ES-I3 (cell line): ENCODE results near the gene RELCH.

ENCODE experiments used
- H3K36me3 ChIP-seq: 2 replicates; pipeline ENCODE4 v1.6.1; 2013; ENCODE audit warnings: mild to moderate bottlenecking, low read length, control low read depth, moderate library complexity; ENCODE audit not compliant: insufficient read depth
- H3K4me1 ChIP-seq: 2 replicates; pipeline ENCODE4 v1.6.1; 2013; ENCODE audit warnings: mild to moderate bottlenecking, control low read depth, low read length; ENCODE audit not compliant: insufficient read depth
- H3K9ac ChIP-seq: 2 replicates; pipeline ENCODE4 v1.6.1; 2013; ENCODE audit warnings: low read depth, mild to moderate bottlenecking, low read length, moderate library complexity
- H3K9me3 ChIP-seq: 2 replicates; pipeline ENCODE4 v1.6.1; 2013; ENCODE audit warnings: mild to moderate bottlenecking, low read length, moderate library complexity; ENCODE audit not compliant: control insufficient read depth, insufficient read depth

RELCH gene

GRCh38 chr18:62172298-62172697, 14.8 kb upstream of the RELCH start:
- Histone ChIP-seq H3K9me3 (no peaks in the 10 kb centered on the region), H3K36me3 (no peaks in the 10 kb centered on the region), H3K9ac (no peak overlapping the region), H3K4me1 (no peaks in the 10 kb centered on the region)

DNA sequence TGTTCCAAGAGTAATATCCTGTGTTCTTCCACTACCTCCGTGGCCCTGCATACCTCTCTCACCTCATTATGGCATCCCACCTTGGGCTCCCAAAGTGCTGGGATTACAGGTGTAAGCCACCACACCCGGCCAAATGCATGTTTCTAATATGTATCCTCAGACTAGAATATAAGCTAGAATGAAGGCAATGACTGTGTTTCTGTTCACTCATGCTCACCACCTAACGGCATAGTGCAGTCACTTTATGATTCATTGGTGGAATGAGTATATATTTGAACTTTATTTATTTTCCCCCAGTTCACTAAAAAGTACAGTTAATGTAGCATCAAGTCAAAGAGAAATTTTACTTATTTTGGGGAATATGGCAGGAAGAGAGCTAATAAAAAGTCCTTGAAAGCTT, 11.5 kb upstream of the RELCH start:
- Histone ChIP-seq H3K9me3 (no peaks in the 10 kb centered on the region), H3K9ac (no peak overlapping the region), H3K4me1 (no peaks in the 10 kb centered on the region), H3K36me3 (no peaks in the 10 kb centered on the region)

DNA sequence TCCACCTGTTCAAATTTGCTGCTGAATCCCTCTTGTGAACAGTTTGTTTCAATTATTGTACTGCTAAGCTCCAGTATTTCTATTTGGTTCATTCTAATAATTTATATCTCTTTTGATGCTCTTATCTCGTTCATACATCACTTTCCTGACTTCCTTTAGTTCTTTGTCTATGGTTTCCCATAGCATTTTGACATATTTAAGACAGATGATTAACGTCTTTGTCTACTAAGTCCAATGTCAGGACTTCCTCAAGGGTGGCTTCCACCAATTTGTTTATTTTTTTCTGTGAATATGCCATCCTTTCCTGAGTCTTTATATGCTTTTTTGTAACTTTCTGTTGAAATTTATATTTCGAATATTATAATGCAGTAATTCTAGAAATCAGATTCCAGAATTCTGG, 9.8 kb upstream of the RELCH start:
- no peak overlapping the region for H3K9ac ChIP-seq
- no peaks in the 10 kb centered on the region for H3K9me3 ChIP-seq
- H3K4me1 ChIP-seq: no peaks in the 10 kb centered on the region
- H3K36me3 ChIP-seq: no peaks in the 10 kb centered on the region

GRCh38 chr18:62179213-62179612, 7.8 kb upstream of the RELCH start:
- Histone ChIP-seq H3K9ac (no peak overlapping the region), H3K36me3 (no peaks in the 10 kb centered on the region), H3K4me1 (no peaks in the 10 kb centered on the region), H3K9me3 (no peaks in the 10 kb centered on the region)

- Histone ChIP-seq H3K9ac (no peak overlapping the region), H3K4me1 (no peaks in the 10 kb centered on the region), H3K9me3 (no peaks in the 10 kb centered on the region), H3K36me3 (no peaks in the 10 kb centered on the region)
Measured at GRCh38 chr18:62182220-62182619, 4.8 kb upstream of the RELCH start.

GRCh38 chr18:62183578-62184195, 3.4 kb upstream of the RELCH start:
- Histone ChIP-seq H3K9me3 (no peaks in the 10 kb centered on the region), H3K4me1 (no peaks in the 10 kb centered on the region), H3K36me3 (no peaks in the 10 kb centered on the region), H3K9ac (no peak overlapping the region)

GRCh38 chr18:62186499-62186773, 619 bp upstream of the RELCH start:
- H3K9me3 ChIP-seq: no peaks in the 10 kb centered on the region
- H3K36me3 ChIP-seq: no peaks in the 10 kb centered on the region
- H3K9ac ChIP-seq: peak overlapping the region; percentile 84
- H3K4me1 ChIP-seq: no peaks in the 10 kb centered on the region

DNA sequence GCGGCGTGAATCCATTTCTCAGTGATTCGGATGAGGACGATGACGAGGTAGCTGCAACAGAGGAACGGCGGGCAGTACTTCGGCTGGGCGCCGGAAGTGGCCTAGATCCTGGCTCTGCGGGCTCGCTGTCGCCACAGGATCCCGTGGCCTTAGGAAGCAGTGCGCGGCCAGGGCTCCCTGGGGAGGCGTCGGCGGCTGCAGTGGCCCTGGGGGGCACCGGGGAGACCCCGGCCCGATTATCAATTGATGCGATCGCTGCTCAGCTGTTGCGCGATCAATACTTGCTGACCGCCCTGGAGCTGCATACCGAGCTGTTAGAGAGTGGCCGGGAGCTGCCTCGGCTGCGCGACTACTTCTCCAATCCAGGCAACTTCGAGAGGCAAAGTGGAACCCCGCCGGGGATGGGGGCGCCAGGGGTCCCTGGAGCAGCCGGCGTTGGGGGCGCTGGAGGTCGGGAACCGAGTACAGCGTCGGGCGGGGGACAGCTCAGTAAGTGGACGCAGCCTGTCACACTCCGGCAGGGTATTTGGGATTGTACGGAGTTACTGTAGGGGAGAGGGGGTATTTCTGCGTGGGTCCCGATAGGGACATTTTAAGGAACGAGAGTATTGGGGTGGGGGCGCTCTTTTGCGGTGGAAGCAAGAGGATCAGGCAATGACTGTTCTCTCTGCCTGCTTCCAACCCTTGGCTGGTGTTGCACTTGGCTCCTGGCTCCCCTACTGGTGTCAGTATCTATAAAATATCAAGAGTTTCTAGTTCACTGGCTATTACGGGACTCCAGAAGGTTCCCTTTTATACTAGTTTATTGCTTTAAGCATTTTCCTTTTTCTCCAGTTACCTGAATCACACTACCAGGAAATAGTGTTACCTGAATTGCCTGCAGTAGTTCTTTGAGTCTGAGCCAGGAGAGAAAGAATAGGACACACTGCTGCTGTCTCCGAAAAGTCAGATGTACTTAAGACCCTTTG, 772 bp downstream of the RELCH start:
- Histone ChIP-seq H3K9ac (peak overlapping the region; percentile 86), H3K9me3 (no peaks in the 10 kb centered on the region), H3K4me1 (no peaks in the 10 kb centered on the region), H3K36me3 (no peaks in the 10 kb centered on the region)

DNA sequence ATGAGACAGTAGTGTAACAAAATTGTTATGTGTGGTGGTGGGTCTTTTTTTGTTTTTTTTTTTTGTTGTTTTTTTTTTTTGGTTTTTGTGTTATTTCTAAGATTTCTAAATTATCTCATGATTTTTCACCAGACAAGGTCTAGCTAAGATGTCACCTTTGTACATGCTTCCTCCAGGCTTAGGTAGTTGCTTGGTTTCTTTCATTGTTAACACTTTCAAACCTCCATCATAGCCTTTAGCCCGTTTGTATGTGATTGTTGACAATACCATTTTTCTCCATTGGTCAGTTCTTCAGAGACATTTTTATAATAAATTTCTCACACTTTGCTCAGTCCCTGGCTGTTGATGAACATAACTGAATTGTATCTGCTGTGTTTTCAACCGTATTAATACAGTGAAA, 2.2 kb downstream of the RELCH start:
- Histone ChIP-seq H3K4me1 (no peaks in the 10 kb centered on the region), H3K9ac (peak overlapping the region; percentile 86), H3K36me3 (no peaks in the 10 kb centered on the region), H3K9me3 (no peaks in the 10 kb centered on the region)

GRCh38 chr18:62196079-62196478, 9.0 kb downstream of the RELCH start:
- Histone ChIP-seq H3K9ac (no peak overlapping the region), H3K4me1 (no peaks in the 10 kb centered on the region), H3K9me3 (no peaks in the 10 kb centered on the region), H3K36me3 (no peaks in the 10 kb centered on the region)

GRCh38 chr18:62196980-62197379, 9.9 kb downstream of the RELCH start:
- Histone ChIP-seq H3K4me1 (no peaks in the 10 kb centered on the region), H3K36me3 (no peaks in the 10 kb centered on the region), H3K9me3 (no peaks in the 10 kb centered on the region), H3K9ac (no peak overlapping the region)

DNA sequence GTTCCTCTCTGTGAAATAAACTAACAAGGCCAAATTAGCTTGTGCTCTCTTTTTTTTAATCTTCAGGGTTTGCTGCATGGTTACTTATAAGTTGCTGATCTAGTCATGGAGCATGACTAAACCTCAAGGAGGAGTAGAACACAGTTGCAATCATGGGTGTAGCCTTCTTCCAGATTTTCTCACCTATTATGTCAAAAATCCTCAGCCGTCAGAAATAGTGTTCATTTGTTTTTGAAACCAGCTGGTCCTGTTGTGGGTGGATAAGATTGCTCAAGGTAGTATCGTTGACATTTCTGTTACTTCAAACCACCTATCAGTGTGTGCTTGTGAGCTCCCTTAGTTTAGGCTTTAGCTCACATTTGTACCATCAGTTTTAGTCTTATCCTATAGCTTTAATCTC, 11.2 kb downstream of the RELCH start:
- Histone ChIP-seq H3K4me1 (no peaks in the 10 kb centered on the region), H3K9me3 (no peaks in the 10 kb centered on the region), H3K9ac (no peak overlapping the region), H3K36me3 (no peaks in the 10 kb centered on the region)

DNA sequence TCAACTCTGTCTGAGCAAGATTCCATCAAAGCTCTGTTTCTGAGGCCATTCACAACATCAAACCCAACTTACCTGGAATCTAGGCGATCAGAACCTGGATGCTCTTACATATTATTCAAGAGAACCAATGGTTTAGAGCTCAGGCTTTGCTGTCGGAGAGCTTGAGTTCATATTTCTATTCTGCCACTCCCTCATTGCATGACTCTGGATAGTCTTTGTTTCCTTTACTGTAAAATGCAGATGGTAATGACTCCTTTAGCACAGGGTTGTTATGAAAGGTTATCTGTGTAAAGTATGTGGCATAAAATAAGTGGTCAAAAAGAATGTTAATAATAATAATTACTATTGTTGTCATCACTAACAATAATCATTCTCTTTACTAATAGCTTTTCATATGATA, 12.6 kb downstream of the RELCH start:
- Histone ChIP-seq H3K9ac (no peak overlapping the region), H3K9me3 (no peaks in the 10 kb centered on the region), H3K4me1 (no peaks in the 10 kb centered on the region), H3K36me3 (no peaks in the 10 kb centered on the region)

DNA sequence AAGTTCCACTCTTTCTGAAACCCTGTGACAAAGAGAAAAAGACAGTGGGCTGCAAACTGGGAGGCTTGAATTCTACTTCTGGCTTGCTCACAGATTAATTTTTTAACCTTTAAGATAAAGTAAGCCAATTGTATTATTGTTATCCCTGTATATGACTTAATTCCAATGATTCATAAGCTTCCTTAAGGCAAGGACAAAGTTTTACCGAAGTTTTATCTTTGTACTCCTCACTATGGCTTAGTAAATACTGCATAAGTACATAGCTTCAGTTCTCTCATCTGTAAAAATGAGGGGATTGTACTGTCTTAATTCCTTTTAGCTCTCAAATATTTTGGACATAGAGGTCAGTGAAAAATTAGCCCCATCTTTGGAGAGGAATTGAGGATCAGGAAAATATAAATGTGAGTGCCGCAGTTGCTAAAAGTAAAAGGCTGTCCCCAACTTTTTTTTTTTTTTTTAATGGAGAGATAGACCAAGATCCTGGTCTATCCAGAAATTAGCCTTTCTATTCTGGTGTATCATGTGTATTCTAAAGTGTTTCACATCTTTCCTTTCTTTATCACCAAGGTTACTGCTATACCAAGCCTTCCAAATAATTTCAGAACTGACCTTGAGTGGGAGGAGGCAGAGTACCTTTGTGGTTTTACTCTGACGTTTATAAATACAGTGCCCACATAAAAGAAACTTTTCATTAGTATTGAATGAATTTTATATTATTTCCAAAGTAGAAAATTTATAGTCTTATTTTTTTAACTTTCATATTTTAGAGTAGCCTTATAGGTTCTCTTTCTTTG, 13.3 kb downstream of the RELCH start:
- Histone ChIP-seq H3K9me3 (no peaks in the 10 kb centered on the region), H3K9ac (no peak overlapping the region), H3K36me3 (no peaks in the 10 kb centered on the region), H3K4me1 (no peaks in the 10 kb centered on the region)

DNA sequence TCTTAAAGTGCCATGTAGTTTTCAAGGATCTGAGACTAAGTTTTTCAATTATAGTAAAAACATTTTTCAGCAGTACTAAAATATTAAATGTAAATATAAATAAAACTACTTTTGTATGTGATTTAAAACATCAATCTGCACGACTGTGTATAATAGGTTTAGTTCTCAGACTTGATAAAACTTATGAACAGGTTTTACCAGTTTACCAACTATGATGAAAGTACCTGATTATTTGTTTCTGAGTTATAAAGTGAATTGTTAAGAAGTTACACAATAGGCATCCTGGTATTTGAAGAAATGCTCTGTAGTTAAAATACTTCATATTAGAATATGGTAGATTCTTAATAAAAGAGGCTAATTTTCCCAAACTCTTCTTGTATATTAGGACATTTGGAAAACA, 14.8 kb downstream of the RELCH start:
- no peak overlapping the region for H3K9ac ChIP-seq
- H3K4me1 ChIP-seq: no peaks in the 10 kb centered on the region
- H3K36me3 ChIP-seq: no peaks in the 10 kb centered on the region
- H3K9me3 ChIP-seq: no peaks in the 10 kb centered on the region
